ENCODE results near the gene HOXC11. TPM values are rescaled to one million over a fixed set of nuclear protein-coding genes. Genes with fewer than 3 reads are reported as not detected.
A peak's percentile ranks its signal among the peaks of the same experiment; 100 is the strongest.

Gene HOXC11
- total RNA-seq, 1 experiment from 2014 or later: 5.7 TPM

DNA sequence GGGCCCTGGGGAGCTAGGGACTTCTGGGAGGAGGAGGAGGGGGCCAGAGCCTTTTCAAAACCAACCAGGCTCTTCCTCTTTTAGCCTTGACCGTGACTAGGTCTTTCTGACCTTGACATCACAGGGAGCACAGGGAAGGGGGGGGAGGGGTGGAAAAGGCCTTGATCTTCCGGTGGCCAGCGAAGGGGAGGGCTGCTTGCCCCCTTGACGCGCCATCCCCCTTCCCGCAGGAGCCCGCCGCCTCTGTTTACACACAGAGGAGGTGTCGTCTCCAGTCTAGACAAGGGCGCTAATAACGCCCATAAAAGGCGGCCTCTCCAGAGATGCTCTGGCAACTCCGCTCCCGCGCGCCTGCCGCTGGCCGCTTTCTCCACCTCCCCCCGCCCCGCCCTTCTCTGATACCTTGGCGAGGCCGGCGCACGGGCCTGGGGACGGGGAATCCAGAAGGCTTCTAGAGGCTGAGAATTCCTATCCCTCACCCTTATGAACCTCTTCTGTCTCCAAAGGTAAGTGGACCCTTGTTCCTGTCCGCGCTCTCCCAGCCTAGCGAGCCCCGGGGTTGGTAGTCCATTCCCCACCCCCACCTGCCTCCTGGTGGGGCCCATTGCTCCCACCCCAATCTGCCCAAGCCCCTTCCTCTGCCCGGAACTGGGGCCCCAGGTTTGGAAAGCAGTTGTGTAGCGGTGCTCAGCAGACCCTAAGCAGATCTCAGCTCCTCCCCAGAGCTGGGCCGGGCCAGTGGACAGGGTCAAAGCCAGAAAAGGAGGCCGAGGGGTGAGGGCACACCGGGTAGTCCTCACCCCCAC, 23.1 kb upstream of the HOXC11 start:
- CTCF ChIA-PET: interaction anchor here (0.5 kb wide), 1 partner anchor 16 kb away, joined by 5 read pairs; no protein-coding TSS in a partner anchor
- Histone ChIP-seq H3K9me3 (ENCODE audit: low read depth, low read length, poor library complexity, severe bottlenecking) (no peaks in the 10 kb centered on the region), H3K4me1 (ENCODE audit: insufficient read depth, low read length, poor library complexity, severe bottlenecking) (no peaks in the 10 kb centered on the region), H3K4me3 (ENCODE audit: low read depth, low read length, poor library complexity, severe bottlenecking) (no peak overlapping the region), H3K36me3 (ENCODE audit: insufficient read depth, low read length, poor library complexity, severe bottlenecking) (no peaks in the 10 kb centered on the region), H3K27me3 (replicated peaks; ENCODE audit: insufficient read depth, low read depth, low read length, poor library complexity) (no peaks in the 10 kb centered on the region), H3K27ac (ENCODE audit: low read depth, low read length, poor library complexity, severe bottlenecking) (no peak overlapping the region)
- BruUV-seq (replicated peaks): no TSS peak
- DNase-seq (ENCODE audit: low spot score): no peak
- POLR2A ChIA-PET (ENCODE audit: low non-redundant PET): interaction anchor here (0.9 kb wide), 1 partner anchor 10 kb away, joined by 4 read pairs; no protein-coding TSS in a partner anchor
- TF ChIP-seq CTCF (conservative IDR thresholded peaks at IDR 0.05; ENCODE audit: low read depth, low read length) (no peak), EZH2 (IDR thresholded peaks at IDR 0.05; ENCODE audit: borderline replicate concordance, low read depth, low read length, poor library complexity, severe bottlenecking) (no peak)
- intact Hi-C loops (cut with micrococcal nuclease; ENCODE audit: unreplicated experiment): no loop called here

DNA sequence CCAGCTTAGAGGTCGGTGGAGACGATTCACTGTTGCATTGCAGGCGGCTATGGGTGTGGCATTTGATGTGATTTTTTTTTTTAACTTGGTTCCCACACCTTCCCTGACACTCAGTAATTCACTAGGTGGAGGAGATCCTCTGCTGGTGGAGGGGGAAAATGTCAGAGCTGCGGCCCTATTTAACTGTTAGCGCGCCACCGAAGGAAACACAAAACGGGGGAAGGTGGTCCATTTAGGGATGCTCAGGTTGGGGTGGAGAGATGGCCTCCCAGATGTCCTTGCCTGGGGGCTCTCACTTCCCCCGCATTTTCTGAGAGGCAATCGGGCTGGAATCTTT, 22.5 kb upstream of the HOXC11 start:
- no peak for DNase-seq (ENCODE audit: low spot score)
- intact Hi-C loops (cut with micrococcal nuclease; ENCODE audit: unreplicated experiment): no loop called here
- ChIA-PET CTCF (interaction anchor here (0.5 kb wide), 1 partner anchor 15 kb away, joined by 5 read pairs; no protein-coding TSS in a partner anchor), POLR2A (ENCODE audit: low non-redundant PET) (interaction anchor here (0.9 kb wide), 1 partner anchor 11 kb away, joined by 4 read pairs; no protein-coding TSS in a partner anchor)
- Histone ChIP-seq H3K4me1 (ENCODE audit: insufficient read depth, low read length, poor library complexity, severe bottlenecking) (peaks cover 2% of the 10 kb centered on the region), H3K4me3 (ENCODE audit: low read depth, low read length, poor library complexity, severe bottlenecking) (no peak overlapping the region), H3K36me3 (ENCODE audit: insufficient read depth, low read length, poor library complexity, severe bottlenecking) (no peaks in the 10 kb centered on the region), H3K27ac (ENCODE audit: low read depth, low read length, poor library complexity, severe bottlenecking) (no peak overlapping the region), H3K9me3 (ENCODE audit: low read depth, low read length, poor library complexity, severe bottlenecking) (no peaks in the 10 kb centered on the region), H3K27me3 (replicated peaks; ENCODE audit: insufficient read depth, low read depth, low read length, poor library complexity) (peaks cover 2% of the 10 kb centered on the region)
- TF ChIP-seq CTCF (conservative IDR thresholded peaks at IDR 0.05; ENCODE audit: low read depth, low read length) (0 out of 2 replicates have a peak, but pooled peaks have one; percentile 19), EZH2 (IDR thresholded peaks at IDR 0.05; ENCODE audit: borderline replicate concordance, low read depth, low read length, poor library complexity, severe bottlenecking) (no peak)
- BruUV-seq (replicated peaks): no TSS peak

GRCh38 chr12:53950789-53951576, 21.9 kb upstream of the HOXC11 start:
- Histone ChIP-seq H3K27ac (ENCODE audit: low read depth, low read length, poor library complexity, severe bottlenecking) (no peak overlapping the region), H3K4me3 (ENCODE audit: low read depth, low read length, poor library complexity, severe bottlenecking) (no peak overlapping the region), H3K36me3 (ENCODE audit: insufficient read depth, low read length, poor library complexity, severe bottlenecking) (no peaks in the 10 kb centered on the region), H3K9me3 (ENCODE audit: low read depth, low read length, poor library complexity, severe bottlenecking) (no peaks in the 10 kb centered on the region), H3K27me3 (replicated peaks; ENCODE audit: insufficient read depth, low read depth, low read length, poor library complexity) (peaks cover 6% of the 10 kb centered on the region), H3K4me1 (ENCODE audit: insufficient read depth, low read length, poor library complexity, severe bottlenecking) (peaks cover 3% of the 10 kb centered on the region)
- TF ChIP-seq CTCF (conservative IDR thresholded peaks at IDR 0.05; ENCODE audit: low read depth, low read length): no peak
- no peak for TF ChIP-seq EZH2 (IDR thresholded peaks at IDR 0.05; ENCODE audit: borderline replicate concordance, low read depth, low read length, poor library complexity, severe bottlenecking)
- intact Hi-C loops (cut with micrococcal nuclease; ENCODE audit: unreplicated experiment): no loop called here
- POLR2A ChIA-PET (ENCODE audit: low non-redundant PET): interaction anchor here (0.6 to 0.9 kb wide), 2 partner anchors 11 to 367 kb away, joined by 4 to 5 read pairs; no protein-coding TSS in a partner anchor
- no peak for DNase-seq (ENCODE audit: low spot score)
- CTCF ChIA-PET: interaction anchor here (0.5 kb wide), 1 partner anchor 14 kb away, joined by 5 read pairs; no protein-coding TSS in a partner anchor
- BruUV-seq (replicated peaks): no TSS peak
